OCI-LY7 (cell line): ENCODE results near the gene CCR8.

Experiments
- CTCF ChIP-seq: fragments of 200-600 bp; sonication (generic); conservative IDR thresholded peaks from 2 replicates; pipeline ENCODE4 v1.5.1; 2014; ENCODE audit warnings: mild to moderate bottlenecking, antibody characterized with exemption, low read length, moderate library complexity, mixed read lengths
- EZH2phosphoT487 ChIP-seq: fragments of 200-600 bp; sonication (generic); IDR thresholded peaks from 2 replicates; pipeline ENCODE4 v1.6.1; 2018; ENCODE audit warnings: low read depth, borderline replicate concordance, mild to moderate bottlenecking, mixed run types, antibody characterized with exemption, low read length, moderate library complexity, mixed read lengths

GRCh38 chr3:39346785-39347585 lies 17.5 kb downstream of the CCR8 start:
- TF ChIP-seq CTCF (no peak), EZH2phosphoT487 (no peak)
